HG02840 (cell line): ENCODE results near the gene PYHIN1.
A peak's percentile ranks its signal among the peaks of the same experiment; 100 is the strongest.
"Not testable (repeated sequence)": the region's sequence is repeated elsewhere in the genome, so short reads cannot be mapped to it uniquely, and the experiment has no call there.

Experiments used
- ATAC-seq: cut with Tn5 transposase; IDR thresholded peaks from one replicate; pipeline ENCODE4 v1.9.1; 2021; ENCODE audit warnings: mild to moderate bottlenecking, moderate library complexity, moderate number of reproducible peaks; ENCODE audit not compliant: unreplicated experiment, low FRiP score

The PYHIN1 gene

GRCh38 chr1:158978730-158979129 is 47.4 kb downstream of the PYHIN1 start:
- ATAC-seq = no peak

GRCh38 chr1:158979229-158979628 is 47.9 kb downstream of the PYHIN1 start:
- no peak for ATAC-seq

- no peak for ATAC-seq
Measured at GRCh38 chr1:158983235-158983634, 51.9 kb downstream of the PYHIN1 start.

- no peak for ATAC-seq
Measured at GRCh38 chr1:158984386-158984785, 53.0 kb downstream of the PYHIN1 start.

- ATAC-seq = no peak
Measured at GRCh38 chr1:158989424-158989823, 58.1 kb downstream of the PYHIN1 start.

GRCh38 chr1:158992787-158993312 is 61.5 kb downstream of the PYHIN1 start:
- no peak for ATAC-seq

GRCh38 chr1:158996998-158997397 is 65.6 kb downstream of the PYHIN1 start:
- no peak for ATAC-seq

- ATAC-seq = no peak
Measured at GRCh38 chr1:158998037-158998780, 66.9 kb downstream of the PYHIN1 start.

- no peak for ATAC-seq
Measured at GRCh38 chr1:158998781-158999161, 67.4 kb downstream of the PYHIN1 start.

GRCh38 chr1:158999316-159000069 is 68.1 kb downstream of the PYHIN1 start:
- no peak for ATAC-seq

- no peak for ATAC-seq
Measured at GRCh38 chr1:159000070-159000409, 68.7 kb downstream of the PYHIN1 start.

- no peak for ATAC-seq
Measured at GRCh38 chr1:159000625-159001024, 69.3 kb downstream of the PYHIN1 start.

GRCh38 chr1:159005161-159005560 is 73.8 kb downstream of the PYHIN1 start:
- ATAC-seq = no peak

- no peak for ATAC-seq
Measured at GRCh38 chr1:159005676-159006075, 74.3 kb downstream of the PYHIN1 start.

GRCh38 chr1:159006210-159006807 is 75.0 kb downstream of the PYHIN1 start:
- not testable (repeated sequence) for ATAC-seq

- no peak for ATAC-seq
Measured at GRCh38 chr1:159007726-159008125, 76.4 kb downstream of the PYHIN1 start.

GRCh38 chr1:159008744-159009188 is 77.4 kb downstream of the PYHIN1 start:
- peak; percentile 52 for ATAC-seq

GRCh38 chr1:159009287-159009686 is 77.9 kb downstream of the PYHIN1 start:
- ATAC-seq = peak; percentile 15

GRCh38 chr1:159009704-159010361 is 78.5 kb downstream of the PYHIN1 start, which contains the start of gene IFI16:
TSS of gene IFI16 (plus strand) at chr1:159009907. CDS start at chr1:159014681, 4,774 bp downstream.
- ATAC-seq = peak; percentile 56

GRCh38 chr1:159010391-159010790 is 79.0 kb downstream of the PYHIN1 start:
- ATAC-seq = no peak

- not testable (repeated sequence) for ATAC-seq
Measured at GRCh38 chr1:159011001-159011400, 79.6 kb downstream of the PYHIN1 start.
